Measurements from ENCODE around the gene FUOM. TPM values are rescaled to one million over a fixed set of nuclear protein-coding genes. Genes with fewer than 3 reads are reported as not detected.

FUOM gene
- total and polyA plus RNA-seq, 9 of the 15 experiments (the other 6 are each of a cell fraction or from before 2014, with no cell fraction given), result 1.8 to 96.1 (median 27.0) TPM

DNA sequence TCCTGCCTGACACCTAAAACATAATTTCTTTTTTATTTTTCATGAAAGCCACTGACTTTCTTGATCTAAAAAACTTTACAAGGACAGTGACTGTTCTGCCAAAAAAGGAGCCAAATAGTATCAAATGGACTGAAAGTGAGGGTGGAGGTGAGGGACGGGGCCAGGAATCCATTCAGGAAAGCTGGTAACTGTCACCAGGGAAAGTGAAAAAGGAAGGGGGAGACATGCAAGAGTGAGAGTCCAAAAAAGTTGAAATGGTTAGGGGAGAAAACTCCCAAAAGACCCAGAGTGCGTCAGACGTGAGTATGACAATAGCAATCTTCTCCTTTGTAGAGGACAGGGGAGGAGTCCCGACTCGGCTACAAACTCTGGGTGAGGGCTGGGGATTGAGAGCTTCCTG, 13.6 kb downstream of the FUOM start:
- in situ Hi-C loops (cut with MboI), result no loop called here

More for the DNA sequence above, 13.6 kb downstream of the FUOM start:
- Histone ChIP-seq H3K4me1 (replicated peaks in 1 of 2; ENCODE audit: control insufficient read depth in 2 of 2, insufficient read depth in 2 of 2, low read length in 2 of 2) (peaks cover 9 to 25% of the 10 kb centered on the region in 2 experiments; a peak in 4 of 5 replicates), H3K27ac (ENCODE audit: extremely low read depth, low read depth, low read length) (no peak overlapping the region), H2AFZ (ENCODE audit: low read depth, low read length) (no peak overlapping the region), H3K27me3 (ENCODE audit: control insufficient read depth in 2 of 2, insufficient read depth in 2 of 2, low read length in 2 of 2) (no peaks in the 10 kb centered on the region; a peak in 2 of 5 replicates), H3K9me3 (replicated peaks; ENCODE audit: control insufficient read depth, insufficient read depth, low read depth, low read length) (no peaks in the 10 kb centered on the region), H3K9me1 (ENCODE audit: control insufficient read depth, insufficient read depth, low read length) (no peaks in the 10 kb centered on the region), H3K4me2 (ENCODE audit: insufficient read depth, low read length) (no peak overlapping the region), H4K20me1 (replicated peaks; ENCODE audit: control insufficient read depth, insufficient read depth, low read length) (no peaks in the 10 kb centered on the region), H3K79me2 (ENCODE audit: control insufficient read depth, insufficient read depth, low read length) (no peaks in the 10 kb centered on the region), H3K9ac (ENCODE audit: insufficient read depth in 1 of 2, low read depth in 2 of 2, low read length in 2 of 2) (no peak overlapping the region), H3K4me3 (no peak overlapping the region), H3K36me3 (ENCODE audit: control insufficient read depth, insufficient read depth, low read length) (no peaks in the 10 kb centered on the region)
- ATAC-seq (no peak), FAIRE-seq (no peak), DNase-seq (ENCODE audit: extremely low read depth in 1 of 4, low spot score in 3 of 4) (no peak)
- POLR2A ChIA-PET, result no interaction called here
- no TSS peak for BruUV-seq (replicated peaks)
- CTCF ChIA-PET (ENCODE audit: low intra/inter-chr PET ratio), result no interaction called here
- TF ChIP-seq RUNX1 (IDR thresholded peaks at IDR 0.05; ENCODE audit: low read depth) (no peak), ARID1B (IDR thresholded peaks at IDR 0.05) (no peak), SNIP1 (IDR thresholded peaks at IDR 0.05; ENCODE audit: low read depth) (no peak), ARID4B (CRISPR knock-in tag; IDR thresholded peaks at IDR 0.05) (no peak), BRF1 (IDR thresholded peaks at IDR 0.05; ENCODE audit: borderline replicate concordance, extremely low read depth, insufficient read length) (no peak), MAFG (tag; conservative IDR thresholded peaks at IDR 0.05) (no peak), PKNOX1 (IDR thresholded peaks at IDR 0.05) (no peak), KAT2B (IDR thresholded peaks at IDR 0.05; ENCODE audit: low read depth, low read length) (no peak), BCL6 (CRISPR knock-in tag; IDR thresholded peaks at IDR 0.05) (no peak), DMBX1 (CRISPR knock-in tag; IDR thresholded peaks at IDR 0.05; ENCODE audit: borderline replicate concordance) (no peak), BDP1 (IDR thresholded peaks at IDR 0.05; ENCODE audit: insufficient read depth, insufficient read length) (no peak), ZNF324 (CRISPR knock-in tag; IDR thresholded peaks at IDR 0.05) (no peak)
- intact Hi-C loops (cut with micrococcal nuclease), result no loop called here
- 73% methylated on average over 5 of the region's 5 CpGs for WGBS (ENCODE audit: insufficient coverage, low coverage, missing lambda C conversion rate)

Data from K562 (cell line).